Lung (tissue), 12 donors: ENCODE measurements around the gene FGF23. TPM values are rescaled to one million over a fixed set of nuclear protein-coding genes. Genes with fewer than 3 reads are reported as not detected.

Experiments
- ATAC-seq: fragments of 200-7000 bp; cut with Tn5 transposase; one replicate; pipeline ENCODE4 v1.9.1; 2020; ENCODE audit warnings: moderate number of reproducible peaks; ENCODE audit not compliant: insufficient read depth, low FRiP score
- DNase-seq, 3 donors: peaks; one replicate each; pipeline ENCODE4 v3.0.0-alpha.2; 2013 to 2017
- H3K27ac ChIP-seq, 2 donors: one replicate each; pipeline ENCODE4 v1.5.1; 2013; ENCODE audit warnings: mild to moderate bottlenecking in 2 of 2, moderate library complexity in 2 of 2, control low read depth in 1 of 2, inconsistent platforms in 1 of 2, low read depth in 1 of 2, low read length in 1 of 2
- H3K27me3 ChIP-seq, 3 donors: one replicate each; pipeline ENCODE4 v1.5.1; 2013; ENCODE audit warnings: low read length in 2 of 3; ENCODE audit not compliant: control insufficient read depth in 3 of 3, insufficient read depth in 3 of 3
- H3K36me3 ChIP-seq, 4 donors: one replicate each; pipeline ENCODE4 v1.5.1; 2013; ENCODE audit warnings: low read length in 4 of 4, mild to moderate bottlenecking in 1 of 4, moderate library complexity in 1 of 4; ENCODE audit not compliant: control insufficient read depth in 4 of 4, insufficient read depth in 4 of 4
- H3K4me1 ChIP-seq, 5 donors: one replicate each; pipeline ENCODE4 v1.5.1; 2013; ENCODE audit warnings: low read length in 5 of 5, mild to moderate bottlenecking in 2 of 5, moderate library complexity in 1 of 5; ENCODE audit not compliant: control insufficient read depth in 5 of 5, insufficient read depth in 5 of 5
- H3K4me3 ChIP-seq: one replicate; pipeline ENCODE4 v1.5.1; 2013; ENCODE audit warnings: mild to moderate bottlenecking, control low read depth, moderate library complexity
- H3K9ac ChIP-seq, 2 donors: one replicate each; pipeline ENCODE4 v1.5.1; 2013; ENCODE audit warnings: low read length in 2 of 2, control low read depth in 1 of 2; ENCODE audit not compliant: insufficient read depth in 1 of 2
- H3K9me3 ChIP-seq, 4 donors: one replicate each; pipeline ENCODE4 v1.5.1; 2013; ENCODE audit warnings: low read length in 3 of 4, mild to moderate bottlenecking in 1 of 4, moderate library complexity in 1 of 4; ENCODE audit not compliant: control insufficient read depth in 4 of 4, insufficient read depth in 3 of 4
- CTCF ChIP-seq: IDR thresholded peaks from 2 replicates; pipeline ENCODE4 v1.5.1; 2012; ENCODE audit warnings: mild to moderate bottlenecking; ENCODE audit errors: control extremely low read depth, extremely low read depth
- WGBS, 2 donors: extraction: QIAGEN DNeasy Blood & Tissue Kit; methylation state at CpG; one replicate each; pipeline ENCODE4 v1.1.7; 2013; 5-methylcytosine and 5-hydroxymethylcytosine counted together
- polyA plus RNA-seq, 2 donors: library from polyadenylated mRNA; stranded (reverse); fragments of 200-250 nt; gene quantifications; one replicate each; pipeline ENCODE4 v1.2.1, GENCODE V29; 2013
- total RNA-seq, 2 donors: library from RNA; depleted of rRNA in 1 of 2; stranded (reverse); fragments of >200 nt in 1 of 2; gene quantifications; one replicate each; pipeline ENCODE4 v1.2.1, GENCODE V29; 2014 to 2021
- donor health status: control.
- donor health status: control.
- donor health status: Bipolar disorder and iron deficiency.
- donor health status: healthy.
- donor health status: DM: yes; HTN: yes; CAD: no.

FGF23 gene
- total and polyA plus RNA-seq, 4 donors: 0.01 TPM; not detected in 3

GRCh38 chr12:4356041-4356327 is 23.5 kb downstream of the FGF23 start:
- ATAC-seq (no peak), DNase-seq (peak in 1 of 3 donors; percentile 2)
- Histone ChIP-seq H3K27ac (no peak overlapping the region), H3K36me3 (peaks cover 0 to 10% (median 4%) of the 10 kb centered on the region in 4 donors), H3K4me3 (no peak overlapping the region), H3K27me3 (no peaks in the 10 kb centered on the region), H3K9ac (no peak overlapping the region), H3K9me3 (peaks cover 0 to 5% (median 0%) of the 10 kb centered on the region in 4 donors), H3K4me1 (peaks cover 0 to 2% (median 0%) of the 10 kb centered on the region in 5 donors)
- no peak for TF ChIP-seq CTCF

DNA sequence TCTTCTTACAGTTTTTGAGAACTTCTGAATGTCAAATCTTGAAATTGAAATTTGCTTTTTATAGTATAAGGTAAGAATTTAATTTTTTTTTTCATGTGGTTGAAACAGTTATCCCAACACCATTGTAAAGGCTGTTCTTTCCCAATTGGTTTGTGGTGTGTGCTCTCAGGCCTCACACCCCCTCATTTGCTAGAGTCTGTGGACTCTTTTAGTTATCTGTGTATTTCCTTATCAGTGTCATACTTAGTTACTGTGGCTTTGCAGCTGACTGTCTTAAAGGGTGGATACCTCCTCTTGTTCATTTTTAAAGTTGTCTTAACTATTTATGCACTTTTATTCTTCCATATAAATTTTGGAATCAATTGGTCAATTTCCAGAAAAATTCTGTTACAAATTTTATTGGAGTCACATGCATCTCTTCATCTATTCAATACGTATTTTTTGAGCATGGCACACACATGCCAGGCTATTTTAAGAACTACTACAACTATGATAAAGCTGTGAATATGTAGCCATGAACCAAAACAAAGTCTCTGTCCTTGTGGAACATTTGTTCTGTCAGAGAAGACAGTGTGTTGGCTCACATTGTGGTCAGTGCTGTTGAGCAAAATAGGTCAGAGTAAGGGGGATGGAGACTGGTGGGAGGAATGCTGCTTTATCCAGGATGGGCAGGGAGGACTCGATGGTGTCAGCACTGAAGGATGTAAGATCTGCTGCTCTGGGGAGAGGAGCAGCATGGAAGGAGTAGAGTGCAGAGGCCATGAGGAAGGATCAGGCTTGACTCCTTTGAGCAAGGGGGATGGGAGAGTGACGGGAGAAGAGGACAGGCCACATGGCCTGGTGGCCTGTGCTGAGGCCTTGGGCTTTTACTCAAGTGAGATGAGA is 24.1 kb downstream of the FGF23 start:
- peaks cover 0 to 2% (median 0%) of the 10 kb centered on the region in 5 donors for H3K4me1 ChIP-seq
- DNase-seq: no peak
- no peak overlapping the region for H3K27ac ChIP-seq
- ATAC-seq: no peak
- WGBS, 2 donors: 87 to 90% methylated on average over 3 of the region's 3 CpGs
- no peak for TF ChIP-seq CTCF
- H3K36me3 ChIP-seq: peaks cover 0 to 10% (median 4%) of the 10 kb centered on the region in 4 donors
- no peak overlapping the region for H3K4me3 ChIP-seq
- peaks cover 0 to 5% (median 0%) of the 10 kb centered on the region in 4 donors for H3K9me3 ChIP-seq
- H3K9ac ChIP-seq: no peak overlapping the region
- H3K27me3 ChIP-seq: no peaks in the 10 kb centered on the region

DNA sequence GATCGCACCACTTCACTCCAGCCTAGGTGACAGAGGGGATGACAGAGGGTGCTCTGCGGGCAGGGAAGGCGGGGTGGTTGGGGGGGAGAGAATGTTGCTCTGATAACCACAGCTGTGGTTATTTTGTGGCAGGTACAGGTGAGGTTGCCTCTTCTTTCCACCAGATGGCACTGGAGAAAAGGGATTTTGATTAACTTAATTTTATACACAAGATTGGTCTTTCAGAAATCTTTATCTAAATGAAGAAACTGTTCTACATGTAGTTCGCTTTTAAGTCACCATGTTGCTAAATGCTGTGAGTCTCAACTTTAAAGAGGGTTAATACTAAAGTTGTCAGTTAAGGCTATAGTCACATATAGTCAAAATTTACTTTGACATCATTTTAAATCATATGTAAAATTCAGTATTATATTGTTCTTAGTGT is 25.7 kb downstream of the FGF23 start:
- WGBS, 2 donors: 62 to 69% methylated on average over 4 of the region's 4 CpGs
- ATAC-seq: no peak
- Histone ChIP-seq H3K36me3 (peaks cover 0 to 12% (median 4%) of the 10 kb centered on the region in 4 donors), H3K9ac (no peak overlapping the region), H3K27ac (no peak overlapping the region), H3K9me3 (no peaks in the 10 kb centered on the region), H3K27me3 (no peaks in the 10 kb centered on the region), H3K4me3 (no peak overlapping the region), H3K4me1 (peaks cover 0 to 2% (median 0%) of the 10 kb centered on the region in 5 donors)
- TF ChIP-seq CTCF: no peak
- peak in 2 of 3 donors; percentile 6 to 8 for DNase-seq

- Histone ChIP-seq H3K27me3 (no peaks in the 10 kb centered on the region), H3K27ac (no peak overlapping the region), H3K4me1 (no peaks in the 10 kb centered on the region), H3K9me3 (no peaks in the 10 kb centered on the region), H3K4me3 (no peak overlapping the region), H3K36me3 (peaks cover 0 to 7% (median under 1%) of the 10 kb centered on the region in 4 donors), H3K9ac (no peak overlapping the region)
- ATAC-seq: no peak
- DNase-seq: peak in 2 of 3 donors; percentile 5 to 6
- TF ChIP-seq CTCF: no peak
These were observed 32.6 kb downstream of the FGF23 start for GRCh38 chr12:4346931-4347330.
